WERI-Rb-1 (cell line): ENCODE results near the gene DNM3.

Experiments used
- DNase-seq: peaks from one replicate; pipeline ENCODE4 v3.0.0-alpha.2; 2020
- H3K27ac ChIP-seq: fragments of 250-450 bp; sonication (Bioruptor Pico); 2 replicates; pipeline ENCODE4 v1.5.1; 2020; ENCODE audit warnings: mild to moderate bottlenecking, moderate library complexity
- H3K27me3 ChIP-seq: fragments of 250-450 bp; sonication (Bioruptor Pico); 2 replicates; pipeline ENCODE4 v1.5.1; 2021; ENCODE audit warnings: mild to moderate bottlenecking, low read depth, moderate library complexity; ENCODE audit not compliant: insufficient read depth, severe bottlenecking
- H3K36me3 ChIP-seq: fragments of 250-450 bp; sonication (Bioruptor Pico); 2 replicates; pipeline ENCODE4 v1.5.1; 2020; ENCODE audit warnings: mild to moderate bottlenecking, moderate library complexity
- H3K4me3 ChIP-seq: 2 replicates; pipeline ENCODE4 v1.5.1; 2011; ENCODE audit warnings: low read depth, mild to moderate bottlenecking, control low read depth, low read length
- H3K9me3 ChIP-seq: fragments of 250-450 bp; sonication (Bioruptor Pico); 2 replicates; pipeline ENCODE4 v1.5.1; 2021; ENCODE audit warnings: mild to moderate bottlenecking, moderate library complexity; ENCODE audit not compliant: severe bottlenecking
- CTCF ChIP-seq: IDR thresholded peaks from 2 replicates; pipeline ENCODE4 v1.5.1; 2011; ENCODE audit warnings: low read depth, mild to moderate bottlenecking, control low read depth, inconsistent platforms, low read length

Gene DNM3

GRCh38 chr1:172446547-172446946 is 605.2 kb downstream of the DNM3 start:
- TF ChIP-seq CTCF, result no peak
- Histone ChIP-seq H3K27ac (no peak overlapping the region), H3K27me3 (peaks cover 29% of the 10 kb centered on the region), H3K36me3 (peaks cover 3% of the 10 kb centered on the region; the same call in 1 of the 2 replicates), H3K9me3 (no peaks in the 10 kb centered on the region), H3K4me3 (no peak overlapping the region)
- no peak for DNase-seq

GRCh38 chr1:172447641-172448040 is 606.3 kb downstream of the DNM3 start:
- Histone ChIP-seq H3K36me3 (no peaks in the 10 kb centered on the region; the same call in 1 of the 2 replicates), H3K27me3 (peaks cover 37% of the 10 kb centered on the region), H3K9me3 (no peaks in the 10 kb centered on the region), H3K27ac (no peak overlapping the region), H3K4me3 (no peak overlapping the region)
- no peak for TF ChIP-seq CTCF
- DNase-seq, result no peak

- no peak for TF ChIP-seq CTCF
- DNase-seq, result no peak
- Histone ChIP-seq H3K27me3 (peaks cover 51% of the 10 kb centered on the region), H3K36me3 (no peaks in the 10 kb centered on the region), H3K27ac (no peak overlapping the region), H3K9me3 (no peaks in the 10 kb centered on the region), H3K4me3 (no peak overlapping the region)
These were observed 607.8 kb downstream of the DNM3 start for GRCh38 chr1:172448995-172449584.

GRCh38 chr1:172449585-172450523 is 608.6 kb downstream of the DNM3 start:
- H3K36me3 ChIP-seq, result no peaks in the 10 kb centered on the region
- no peaks in the 10 kb centered on the region for H3K9me3 ChIP-seq
- no peak overlapping the region for H3K4me3 ChIP-seq
- peak; percentile 96 for TF ChIP-seq CTCF
- DNase-seq, result peak; percentile 57
- H3K27me3 ChIP-seq, result peaks cover 58% of the 10 kb centered on the region
- H3K27ac ChIP-seq, result no peak overlapping the region

- TF ChIP-seq CTCF, result no peak
- no peaks in the 10 kb centered on the region for H3K36me3 ChIP-seq
- H3K4me3 ChIP-seq, result no peak overlapping the region
- no peak overlapping the region for H3K27ac ChIP-seq
- H3K27me3 ChIP-seq, result peaks cover 58% of the 10 kb centered on the region
- no peak for DNase-seq
- no peaks in the 10 kb centered on the region for H3K9me3 ChIP-seq
These were observed 609.2 kb downstream of the DNM3 start for GRCh38 chr1:172450524-172450885.
